Mesothelial cell of epicardium (in vitro differentiated cells): ENCODE data around the gene ALDH3A2. TPM values are rescaled to one million over a fixed set of nuclear protein-coding genes. Genes with fewer than 3 reads are reported as not detected.

Experiments used
- DNase-seq, 2 experiments: peaks; one replicate each; pipeline ENCODE4 v3.0.0; 2021; ENCODE audit warnings: low spot score in 2 of 2; ENCODE audit not compliant: unreplicated experiment in 2 of 2
- H3K27ac Mint-ChIP-seq: 2 replicates; pipeline ENCODE4 v1.8.0; 2021; ENCODE audit warnings: mixed read lengths
- H3K27me3 Mint-ChIP-seq: 2 replicates; pipeline ENCODE4 v1.8.0; 2021; ENCODE audit warnings: low read depth, mixed read lengths
- H3K36me3 Mint-ChIP-seq: 2 replicates; pipeline ENCODE4 v1.8.0; 2021; ENCODE audit warnings: mixed read lengths
- H3K4me1 Mint-ChIP-seq: 2 replicates; pipeline ENCODE4 v1.8.0; 2021; ENCODE audit warnings: mixed read lengths
- H3K4me3 Mint-ChIP-seq: 2 replicates; pipeline ENCODE4 v1.8.0; 2021; ENCODE audit warnings: mild to moderate bottlenecking, moderate library complexity, mixed read lengths
- H3K9me3 Mint-ChIP-seq: 2 replicates; pipeline ENCODE4 v1.8.0; 2021; ENCODE audit warnings: mixed read lengths
- CTCF ChIP-seq: fragments of 200-600 bp; sonication (generic); IDR thresholded peaks from one replicate; pipeline ENCODE4 v1.5.0; 2021; ENCODE audit warnings: antibody characterized with exemption; ENCODE audit not compliant: unreplicated experiment
- total RNA-seq: library from RNA; stranded (reverse); gene quantifications from 3 replicates; pipeline ENCODE4 v1.2.1, GENCODE V29; 2021

Gene ALDH3A2
- total RNA-seq, 1 donor from 2014 or later: 78.4 TPM

- Mint-ChIP-seq H3K4me3 (no peak overlapping the region), H3K36me3 (peaks cover 39% of the 10 kb centered on the region), H3K9me3 (no peaks in the 10 kb centered on the region), H3K27me3 (no peaks in the 10 kb centered on the region), H3K4me1 (peaks cover 41% of the 10 kb centered on the region), H3K27ac (peak overlapping the region; percentile 75)
- no peak for TF ChIP-seq CTCF
- no peak for DNase-seq
Observed at GRCh38 chr17:19651451-19652238, 3.1 kb downstream of the ALDH3A2 start.

GRCh38 chr17:19652595-19652994, 4.0 kb downstream of the ALDH3A2 start:
- Mint-ChIP-seq H3K27ac (peak overlapping the region; percentile 75), H3K4me3 (no peak overlapping the region), H3K27me3 (no peaks in the 10 kb centered on the region), H3K36me3 (peaks cover 41% of the 10 kb centered on the region), H3K9me3 (no peaks in the 10 kb centered on the region), H3K4me1 (peaks cover 34% of the 10 kb centered on the region)
- DNase-seq: no peak
- TF ChIP-seq CTCF: no peak

- TF ChIP-seq CTCF: no peak
- Mint-ChIP-seq H3K36me3 (peaks cover 52% of the 10 kb centered on the region), H3K27me3 (no peaks in the 10 kb centered on the region), H3K4me1 (peaks cover 28% of the 10 kb centered on the region), H3K4me3 (no peak overlapping the region), H3K27ac (no peak overlapping the region), H3K9me3 (no peaks in the 10 kb centered on the region)
- no peak for DNase-seq
Observed at GRCh38 chr17:19654342-19654886, 5.9 kb downstream of the ALDH3A2 start.

GRCh38 chr17:19654896-19655295, 6.3 kb downstream of the ALDH3A2 start:
- Mint-ChIP-seq H3K4me3 (no peak overlapping the region), H3K4me1 (peaks cover 24% of the 10 kb centered on the region), H3K36me3 (peaks cover 54% of the 10 kb centered on the region), H3K27ac (no peak overlapping the region), H3K27me3 (no peaks in the 10 kb centered on the region), H3K9me3 (no peaks in the 10 kb centered on the region)
- TF ChIP-seq CTCF: no peak
- DNase-seq: no peak

- no peak for DNase-seq
- TF ChIP-seq CTCF: no peak
- no peak overlapping the region for H3K27ac Mint-ChIP-seq
- H3K36me3 Mint-ChIP-seq: peaks cover 58% of the 10 kb centered on the region
- H3K9me3 Mint-ChIP-seq: no peaks in the 10 kb centered on the region
- H3K27me3 Mint-ChIP-seq: no peaks in the 10 kb centered on the region
- H3K4me1 Mint-ChIP-seq: peaks cover 11% of the 10 kb centered on the region
- no peak overlapping the region for H3K4me3 Mint-ChIP-seq
Observed at GRCh38 chr17:19656336-19656735, 7.8 kb downstream of the ALDH3A2 start.
